ENCODE data around the gene PLEKHA6. TPM values are rescaled to one million over a fixed set of nuclear protein-coding genes. Genes with fewer than 3 reads are reported as not detected.

PLEKHA6 gene
- total and polyA plus RNA-seq, 2 of the 4 experiments (the other 2 are of a cell fraction), result 8.2 to 19.9 TPM

GRCh38 chr1:204259196-204259595 is 100.5 kb downstream of the PLEKHA6 start:
- H3K56ac ChIP-seq (ENCODE audit: extremely low read depth, insufficient read depth, low read length), result no peak overlapping the region
- no peaks in the 10 kb centered on the region for H4K20me1 ChIP-seq (ENCODE audit: insufficient read depth, low read length)
- no peak overlapping the region for H3K27ac ChIP-seq (ENCODE audit: insufficient read depth, low read length)
- H3K9me3 ChIP-seq (ENCODE audit: control insufficient read depth, insufficient read depth, low read length), result no peaks in the 10 kb centered on the region
- CTCF ChIA-PET, result interaction anchor here (0.7 to 3.4 kb wide), 9 partner anchors 13 to 105 kb away, joined by 3 to 23 read pairs (median 4); partner anchors contain the start of gene PLEKHA6
- DNase-seq (no peak), ATAC-seq (ENCODE audit: low read depth) (no peak)
- TF ChIP-seq RFX5 (IDR thresholded peaks at IDR 0.05; ENCODE audit: low read depth, low read length) (no peak), SMC3 (IDR thresholded peaks at IDR 0.05; ENCODE audit: low read depth, low read length) (no peak), MAZ (IDR thresholded peaks at IDR 0.05; ENCODE audit: borderline replicate concordance, low read depth, low read length) (no peak)
- in situ Hi-C loops (cut with MboI; ENCODE audit: low sequenced_read_pairs) (no loop called here), dilution Hi-C loops (cut with HindIII; ENCODE audit: low sequenced_read_pairs, unreplicated experiment) (no loop called here), intact Hi-C loops (cut with micrococcal nuclease) (loop anchor here (2.0 kb wide), 1 partner anchor 44 kb away; no protein-coding TSS in a partner anchor)
- H3K18ac ChIP-seq (ENCODE audit: low read depth, low read length), result no peak overlapping the region
- H3K27me3 ChIP-seq (ENCODE audit: control insufficient read depth, insufficient read depth, low read length), result no peaks in the 10 kb centered on the region
- H3K4me3 ChIP-seq (ENCODE audit: insufficient read depth, low read depth, low read length), result no peak overlapping the region
- peaks cover 27% of the 10 kb centered on the region for H3K4me1 ChIP-seq (ENCODE audit: control insufficient read depth, insufficient read depth, low read length)
- H2BK15ac ChIP-seq (ENCODE audit: low read depth, low read length), result no peak overlapping the region
- H4K5ac ChIP-seq (ENCODE audit: low read depth, low read length), result no peak overlapping the region
- no peak overlapping the region for H3K23ac ChIP-seq (ENCODE audit: low read depth, low read length)
- POLR2A ChIA-PET (ENCODE audit: unreplicated experiment), result no interaction called here
- no peak overlapping the region for H2BK5ac ChIP-seq (ENCODE audit: low read depth, low read length, poor library complexity, severe bottlenecking)
- no peak overlapping the region for H2BK120ac ChIP-seq (ENCODE audit: low read depth, low read length)
- peaks cover 8% of the 10 kb centered on the region; the same call in 1 of the 2 replicates for H3K9me1 ChIP-seq (ENCODE audit: insufficient read depth, low read length)
- no peak overlapping the region for H3K14ac ChIP-seq (replicated peaks; ENCODE audit: low read depth, low read length)
- no peak overlapping the region for H3K4me2 ChIP-seq (ENCODE audit: low read depth, low read length)
- 100% methylated on average over 9 of the region's 18 CpGs; no CpG with 5 or more reads in 1 of the 2 experiments for WGBS, 2 experiments (ENCODE audit: extremely low coverage in 2 of 2, insufficient read length in 1 of 2)
- H4K91ac ChIP-seq (ENCODE audit: insufficient read depth, low read depth, low read length), result no peak overlapping the region; the same call in 1 of the 2 replicates
- no peak overlapping the region for H2AK9ac ChIP-seq (replicated peaks; ENCODE audit: low read depth, low read length, poor library complexity)
- H2BK20ac ChIP-seq (ENCODE audit: low read depth, low read length), result no peak overlapping the region
- peak overlapping the region; percentile 46; the same call in 1 of the 2 replicates for H3K4ac ChIP-seq (ENCODE audit: low read depth, low read length)
- no peak overlapping the region for H2AFZ ChIP-seq (replicated peaks; ENCODE audit: low read length, poor library complexity)
- H2AK5ac ChIP-seq (ENCODE audit: low read depth, low read length), result no peak overlapping the region
- no peaks in the 10 kb centered on the region for H3K79me1 ChIP-seq (ENCODE audit: low read depth in 1 of 2, low read length in 2 of 2)
- H3K36me3 ChIP-seq (ENCODE audit: control insufficient read depth, insufficient read depth, low read length), result peaks cover 19% of the 10 kb centered on the region
- H3K9ac ChIP-seq (ENCODE audit: low read depth, low read length), result no peak overlapping the region
- no peak overlapping the region for H4K8ac ChIP-seq (ENCODE audit: low read depth in 2 of 2, low read length in 2 of 2)
- no TSS peak for BruUV-seq (replicated peaks)

All from IMR-90 (cell line).